HL-60/S4 (cell line): ENCODE data around the gene SETX.

Experiments
- in situ Hi-C: fragments of 300-500 bp; cut with MboI; formaldehyde crosslinking; loops from 2 replicates; pipeline ENCODE4 v1.14.3; 2022; ENCODE audit warnings: low sequenced_read_pairs

The SETX gene

DNA sequence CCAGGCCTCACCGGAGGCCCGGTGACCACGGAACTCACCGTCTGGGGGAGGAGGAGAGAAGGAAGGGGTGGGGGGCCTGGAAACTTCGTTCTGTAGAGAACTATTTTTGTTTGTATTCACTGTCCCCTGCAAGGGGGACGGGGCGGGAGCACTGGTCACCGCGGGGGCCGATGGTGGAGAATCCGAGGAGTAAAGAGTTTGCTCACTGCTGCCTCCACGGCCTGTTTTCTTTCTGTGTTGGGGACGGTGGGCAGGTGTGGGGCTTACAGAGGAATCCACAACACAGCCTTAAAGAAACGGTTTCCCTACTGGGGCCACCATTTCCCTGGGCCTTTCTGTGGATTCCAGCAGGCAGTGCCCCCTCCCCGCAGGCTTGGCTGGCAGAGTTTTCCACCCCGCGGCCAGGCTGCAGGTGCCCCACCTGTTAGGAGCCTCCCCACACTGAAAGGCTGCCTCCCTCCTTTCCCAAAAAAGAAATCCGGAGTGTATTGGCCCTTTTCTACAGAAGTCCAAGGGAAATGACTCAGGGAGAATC lies 112.1 kb downstream of the SETX start:
- in situ Hi-C loops: no loop called here

DNA sequence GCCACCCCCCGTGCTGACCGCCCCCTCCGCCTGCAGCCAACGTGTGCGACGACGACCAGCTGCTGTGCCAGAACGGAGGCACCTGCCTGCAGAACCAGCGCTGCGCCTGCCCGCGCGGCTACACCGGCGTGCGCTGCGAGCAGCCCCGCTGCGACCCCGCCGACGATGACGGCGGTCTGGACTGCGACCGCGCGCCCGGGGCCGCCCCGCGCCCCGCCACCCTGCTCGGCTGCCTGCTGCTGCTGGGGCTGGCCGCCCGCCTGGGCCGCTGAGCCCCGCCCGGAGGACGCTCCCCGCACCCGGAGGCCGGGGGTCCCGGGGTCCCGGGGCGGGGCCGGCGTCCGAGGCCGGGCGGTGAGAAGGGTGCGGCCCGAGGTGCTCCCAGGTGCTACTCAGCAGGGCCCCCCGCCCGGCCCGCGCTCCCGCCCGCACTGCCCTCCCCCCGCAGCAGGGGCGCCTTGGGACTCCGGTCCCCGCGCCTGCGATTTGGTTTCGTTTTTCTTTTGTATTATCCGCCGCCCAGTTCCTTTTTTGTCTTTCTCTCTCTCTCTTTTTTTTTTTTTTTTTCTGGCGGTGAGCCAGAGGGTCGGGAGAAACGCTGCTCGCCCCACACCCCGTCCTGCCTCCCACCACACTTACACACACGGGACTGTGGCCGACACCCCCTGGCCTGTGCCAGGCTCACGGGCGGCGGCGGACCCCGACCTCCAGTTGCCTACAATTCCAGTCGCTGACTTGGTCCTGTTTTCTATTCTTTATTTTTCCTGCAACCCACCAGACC lies 112.8 kb downstream of the SETX start:
- in situ Hi-C loops: no loop called here

DNA sequence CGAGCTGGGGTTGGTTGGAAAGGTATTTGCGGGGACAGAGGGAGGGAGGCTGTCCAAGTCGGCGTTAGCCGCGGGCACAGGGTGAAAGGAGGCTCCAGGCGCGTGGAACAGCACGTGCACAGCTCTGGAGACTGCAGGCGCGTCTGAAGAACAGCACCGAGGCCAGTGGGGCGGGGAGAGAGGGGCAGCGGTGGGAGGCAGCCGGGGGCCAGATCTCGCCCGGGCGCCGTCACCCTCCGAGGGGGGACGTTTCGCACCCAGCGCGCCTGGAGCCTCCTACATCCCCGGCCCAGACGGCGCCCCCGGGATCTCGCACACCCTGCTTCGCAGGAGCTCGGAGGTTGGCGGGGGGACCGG lies 113.3 kb downstream of the SETX start:
- in situ Hi-C loops: no loop called here

DNA sequence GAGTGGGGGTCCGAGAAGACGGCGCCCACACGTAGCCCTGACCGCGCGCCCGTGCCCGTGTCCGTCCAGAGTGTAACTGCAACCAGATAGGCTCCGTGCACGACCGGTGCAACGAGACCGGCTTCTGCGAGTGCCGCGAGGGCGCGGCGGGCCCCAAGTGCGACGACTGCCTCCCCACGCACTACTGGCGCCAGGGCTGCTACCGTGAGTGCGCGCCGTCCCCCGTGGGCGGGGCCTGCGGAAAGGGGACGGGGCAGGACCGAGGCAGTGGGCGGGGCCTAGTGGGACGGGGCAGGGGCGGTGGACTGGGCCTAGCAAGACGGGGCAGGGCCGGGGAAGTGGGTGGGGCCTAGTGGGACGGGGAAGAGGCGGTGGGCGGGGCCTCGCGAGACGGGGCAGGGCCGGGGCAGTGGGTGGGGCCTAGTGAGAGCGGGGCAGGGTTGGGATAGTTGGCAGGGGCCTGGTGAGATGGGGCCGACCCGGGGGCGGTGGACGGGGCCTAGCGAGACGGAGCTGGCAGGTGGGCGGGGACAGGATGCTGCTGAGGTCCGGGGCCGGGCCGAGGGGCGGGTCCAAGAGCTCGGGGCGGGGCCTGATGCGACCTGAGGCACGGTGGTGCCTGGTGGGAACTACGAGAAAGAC lies 113.8 kb downstream of the SETX start:
- in situ Hi-C loops: no loop called here

DNA sequence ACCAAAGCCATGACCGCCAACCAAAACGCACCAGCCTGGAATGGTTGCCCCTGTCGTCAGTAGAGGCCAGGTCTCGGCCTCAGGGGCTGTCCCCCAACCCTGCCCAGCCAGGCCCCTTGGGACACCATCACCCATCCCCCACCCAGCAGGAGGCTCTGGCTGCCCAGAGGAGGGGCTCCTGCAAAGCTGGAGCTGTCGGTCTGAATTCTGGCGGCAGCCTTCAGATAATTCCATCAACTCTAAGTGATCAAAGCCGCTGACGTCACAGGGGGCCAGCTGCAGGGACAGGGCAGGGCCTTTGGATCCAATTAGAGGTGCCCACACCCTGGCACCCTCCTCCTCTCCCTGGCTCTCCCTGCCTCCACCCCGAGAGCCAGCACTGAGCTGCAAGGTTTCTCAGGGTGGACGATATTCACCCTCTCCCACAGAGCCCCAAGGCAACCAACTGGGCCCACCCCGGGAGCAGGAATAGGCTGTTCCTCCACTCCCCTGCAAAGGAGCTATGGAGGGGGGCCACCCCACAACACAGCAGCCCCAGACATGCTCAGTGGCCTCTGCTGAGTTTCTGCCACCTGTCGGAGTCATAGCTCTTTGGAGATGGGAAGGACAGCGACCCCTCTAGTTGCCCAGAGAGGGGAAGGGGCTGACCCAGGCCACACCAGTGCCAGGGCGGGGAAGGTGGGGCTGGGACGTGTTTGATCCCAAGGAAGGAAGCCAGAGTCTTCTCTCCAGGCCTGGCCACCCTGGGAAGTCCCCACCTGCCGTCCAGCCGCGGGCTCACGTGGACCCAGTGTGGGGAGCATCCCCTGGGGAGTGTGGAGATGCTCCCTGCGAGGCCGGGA lies 114.6 kb downstream of the SETX start:
- in situ Hi-C loops: no loop called here

DNA sequence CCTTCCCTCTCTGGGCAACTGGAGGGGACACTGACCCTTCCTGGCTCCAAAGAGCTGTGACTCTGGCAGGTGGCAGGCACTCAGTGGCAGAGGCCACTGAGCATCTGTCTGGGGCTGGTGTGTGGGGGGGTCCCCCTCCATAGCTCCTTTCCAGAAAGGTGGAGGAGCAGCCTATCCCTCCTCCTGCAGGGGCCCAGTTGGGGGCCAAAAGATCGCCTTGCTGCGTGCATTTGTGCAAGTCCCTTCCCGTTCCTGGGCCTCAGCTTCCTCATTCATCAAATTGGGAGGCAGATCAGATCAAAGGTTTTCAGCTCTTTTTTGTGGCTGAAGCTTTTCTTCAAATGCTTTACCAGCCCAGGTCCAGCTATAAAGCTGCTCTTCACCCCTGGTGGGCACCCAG lies 115.3 kb downstream of the SETX start:
- in situ Hi-C loops: no loop called here

DNA sequence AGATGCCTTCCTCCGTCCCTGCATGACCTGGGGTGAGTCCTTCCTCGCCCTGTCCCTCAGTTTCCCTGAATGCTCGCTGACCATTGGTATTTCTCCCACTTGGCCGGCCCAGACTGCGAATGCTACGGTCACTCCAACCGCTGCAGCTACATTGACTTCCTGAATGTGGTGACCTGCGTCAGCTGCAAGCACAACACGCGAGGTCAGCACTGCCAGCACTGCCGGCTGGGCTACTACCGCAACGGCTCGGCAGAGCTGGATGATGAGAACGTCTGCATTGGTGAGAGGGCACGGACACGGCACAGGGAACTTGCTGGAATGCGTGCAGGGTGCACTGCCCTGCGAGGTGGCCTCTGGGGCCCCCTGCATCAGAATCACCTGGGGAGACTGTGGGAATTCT lies 115.8 kb downstream of the SETX start:
- in situ Hi-C loops: no loop called here

DNA sequence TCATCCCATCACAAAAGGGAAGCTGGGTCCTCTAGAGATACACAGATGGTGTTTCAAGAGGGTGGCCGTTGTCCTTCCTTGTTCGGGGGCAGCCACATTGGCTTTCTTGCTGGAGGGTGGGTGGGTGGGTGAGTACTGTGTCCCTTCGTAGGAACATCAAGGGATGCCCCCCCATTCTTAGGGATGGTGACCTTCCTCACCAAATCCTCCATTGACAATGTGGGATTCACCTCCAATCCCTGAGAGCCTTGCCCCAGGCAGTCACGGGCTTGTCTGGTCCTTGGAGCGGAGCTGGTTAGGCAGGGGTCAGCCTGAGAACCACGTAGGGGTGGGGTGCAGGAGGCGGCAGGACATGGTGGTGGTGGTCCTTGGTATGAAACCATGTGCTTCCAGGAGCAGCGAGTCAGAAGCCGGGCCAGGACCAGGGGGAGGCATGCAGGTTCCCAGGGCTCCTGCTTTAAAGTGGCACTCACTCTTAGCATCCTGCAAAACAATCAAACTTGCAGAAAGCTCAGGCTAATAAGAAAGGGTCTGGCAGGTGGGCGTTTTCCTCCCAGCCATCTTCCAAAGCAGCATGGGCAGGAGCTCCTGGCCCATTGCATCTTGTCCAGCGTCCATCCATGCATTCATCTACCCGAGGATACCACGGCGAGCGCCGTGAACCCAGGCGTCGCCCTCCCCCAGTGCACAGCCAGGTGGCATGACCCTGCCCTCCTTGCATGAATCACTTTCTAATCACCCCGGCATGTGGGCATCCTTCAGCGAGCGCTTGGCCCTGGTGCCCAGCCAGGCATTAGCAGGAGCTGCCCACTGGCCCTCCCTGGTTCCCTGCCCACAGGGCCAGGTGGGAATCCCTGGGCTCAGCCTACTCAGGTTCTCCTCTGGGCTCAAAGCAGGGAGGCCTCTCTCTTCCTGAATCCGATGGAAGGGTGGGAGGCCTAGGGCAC lies 116.5 kb downstream of the SETX start:
- in situ Hi-C loops: no loop called here

DNA sequence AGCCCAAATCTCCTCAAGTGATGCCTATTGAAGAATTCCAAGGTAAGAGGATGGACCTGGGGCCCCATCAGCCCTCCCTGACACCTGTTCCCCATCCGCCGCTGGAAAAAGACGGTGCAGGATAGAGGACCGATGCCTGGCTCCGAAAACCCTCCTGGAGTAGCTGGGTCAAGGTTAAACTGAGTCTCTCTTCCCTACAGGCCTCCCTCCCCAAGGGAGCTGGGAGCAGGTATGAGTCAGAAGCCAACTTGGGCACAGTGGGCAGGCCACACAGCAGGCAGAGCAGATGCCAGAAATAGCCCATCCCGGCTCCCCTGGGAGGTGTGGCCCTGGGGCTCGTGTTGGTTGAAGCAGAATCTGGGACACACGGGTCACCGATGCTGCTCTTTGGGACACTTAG lies 117.3 kb downstream of the SETX start:
- in situ Hi-C loops: no loop called here

DNA sequence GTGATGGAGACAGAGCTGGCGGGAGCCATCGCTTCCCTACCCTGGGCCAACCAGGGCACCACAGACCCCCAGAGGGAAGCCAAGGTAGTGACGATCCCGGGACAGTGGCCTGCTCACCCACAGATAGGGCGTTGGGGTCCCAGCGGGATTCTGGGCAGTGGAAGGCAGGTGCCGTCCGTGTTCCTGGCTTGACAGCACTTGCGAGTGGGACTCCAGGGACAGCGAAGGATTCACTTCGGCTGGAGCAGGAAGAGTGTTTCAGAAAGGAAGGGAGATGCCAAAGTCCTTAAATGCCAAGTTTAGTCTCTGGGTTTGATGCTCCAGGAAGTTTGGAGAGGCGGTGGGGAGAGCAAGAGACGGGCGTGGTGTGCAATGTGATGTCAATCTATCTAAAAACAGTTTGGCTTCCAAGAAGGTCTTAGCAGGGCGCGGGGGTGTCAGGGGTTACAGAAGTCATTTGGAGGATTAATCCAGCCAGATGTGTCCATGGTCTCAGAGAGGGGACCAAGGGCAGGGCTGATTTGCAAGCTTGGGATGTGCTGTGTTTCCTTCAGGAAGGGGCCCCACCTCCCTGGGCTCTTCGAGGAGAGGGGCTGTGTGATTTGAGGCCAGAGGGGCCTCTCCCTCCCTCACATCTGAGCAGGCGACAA lies 118.0 kb downstream of the SETX start:
- in situ Hi-C loops: no loop called here

DNA sequence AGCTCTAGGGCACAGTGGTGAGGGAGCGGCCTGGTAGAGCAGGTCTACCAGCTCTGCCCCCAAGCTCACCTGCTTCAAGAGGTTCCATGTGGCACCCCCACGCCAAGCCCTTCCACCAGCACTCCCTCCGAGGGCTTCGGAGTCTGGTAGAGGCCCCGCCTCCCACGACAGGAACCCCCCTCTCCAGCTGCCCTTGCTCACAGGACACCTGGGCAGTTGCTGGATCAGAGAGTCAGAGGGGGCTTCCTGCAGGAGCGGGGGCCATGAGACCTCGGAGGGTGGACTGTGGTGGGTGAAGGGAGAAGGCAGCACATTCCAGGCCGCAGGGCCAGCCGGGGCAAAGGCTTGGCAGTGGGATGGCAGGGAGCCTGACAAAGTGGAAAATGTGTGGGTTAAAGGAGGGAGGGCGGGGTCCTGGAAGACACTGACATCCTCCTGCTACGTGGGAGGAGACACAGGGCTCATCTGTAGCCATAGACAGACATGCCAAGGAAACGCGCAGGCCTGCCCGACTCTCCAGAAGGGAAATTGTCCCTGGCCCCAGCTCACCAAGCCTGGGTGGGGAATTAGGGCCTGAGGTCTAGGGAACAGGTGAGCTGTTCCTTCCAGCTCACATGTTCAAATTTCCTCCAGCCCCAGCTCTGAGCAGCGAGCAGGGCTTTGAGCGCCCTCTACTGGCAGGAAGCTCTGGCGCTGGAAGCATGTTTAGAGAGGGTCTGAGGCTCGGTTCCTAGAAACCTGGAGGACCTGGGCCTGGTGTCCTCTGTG lies 118.7 kb downstream of the SETX start:
- in situ Hi-C loops: no loop called here

DNA sequence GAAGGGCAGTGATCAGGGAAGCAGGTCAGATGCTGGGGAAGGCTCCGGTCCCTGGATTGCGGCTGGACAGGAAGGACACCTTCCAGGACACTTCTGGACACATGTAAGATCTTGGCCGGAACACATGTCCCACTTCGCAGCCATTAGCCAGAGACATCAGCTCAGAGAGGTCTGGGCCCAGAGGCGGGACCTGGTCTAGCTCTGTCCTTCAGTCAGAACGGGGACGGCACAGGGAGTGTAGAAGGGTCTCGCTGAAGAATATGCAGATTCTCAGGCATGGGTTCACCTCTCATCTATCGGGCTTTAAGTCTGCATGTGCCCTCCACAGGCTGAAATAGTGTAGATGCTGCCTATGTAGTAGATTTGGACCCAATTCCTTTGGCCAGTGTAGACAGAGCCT lies 119.7 kb downstream of the SETX start:
- in situ Hi-C loops: no loop called here

DNA sequence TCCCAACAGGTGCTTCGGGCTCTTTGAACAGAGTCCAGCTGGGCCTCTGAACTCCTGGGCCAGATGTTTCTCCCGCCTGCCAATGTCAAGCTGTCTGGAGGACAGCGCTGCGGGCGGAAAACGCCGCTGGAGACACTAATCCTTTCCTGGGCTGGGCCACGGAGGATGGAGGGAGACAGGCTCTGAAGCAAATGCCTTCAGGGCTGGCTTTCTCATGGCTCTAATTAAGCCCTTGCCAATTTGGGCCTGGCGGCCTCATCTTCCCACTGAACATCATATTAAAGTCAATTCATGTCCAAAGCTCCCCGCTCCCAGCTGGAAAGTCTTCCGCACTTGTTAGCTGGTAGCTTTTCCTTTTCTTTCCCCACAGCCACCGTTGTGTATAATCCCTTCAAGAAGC lies 120.3 kb downstream of the SETX start:
- in situ Hi-C loops: no loop called here

DNA sequence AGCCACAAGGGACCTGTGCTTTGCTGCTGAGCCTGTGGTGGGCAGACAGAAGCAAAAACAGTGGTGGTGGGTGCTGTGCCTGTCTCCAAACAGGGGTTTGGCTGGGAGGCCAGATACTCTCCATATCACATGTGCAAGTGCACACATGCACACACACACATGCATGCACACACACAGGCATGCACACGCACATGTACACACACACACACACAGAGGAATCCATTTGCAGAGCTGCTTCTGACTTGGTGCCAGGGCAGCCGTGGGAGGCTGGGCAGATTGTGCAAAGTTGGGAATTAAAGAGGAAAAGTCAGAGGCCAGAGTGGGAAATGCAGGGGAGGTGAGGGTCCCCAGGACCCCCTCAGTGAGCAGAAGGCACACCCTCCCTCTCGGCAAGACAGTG lies 121.6 kb downstream of the SETX start:
- in situ Hi-C loops: no loop called here

DNA sequence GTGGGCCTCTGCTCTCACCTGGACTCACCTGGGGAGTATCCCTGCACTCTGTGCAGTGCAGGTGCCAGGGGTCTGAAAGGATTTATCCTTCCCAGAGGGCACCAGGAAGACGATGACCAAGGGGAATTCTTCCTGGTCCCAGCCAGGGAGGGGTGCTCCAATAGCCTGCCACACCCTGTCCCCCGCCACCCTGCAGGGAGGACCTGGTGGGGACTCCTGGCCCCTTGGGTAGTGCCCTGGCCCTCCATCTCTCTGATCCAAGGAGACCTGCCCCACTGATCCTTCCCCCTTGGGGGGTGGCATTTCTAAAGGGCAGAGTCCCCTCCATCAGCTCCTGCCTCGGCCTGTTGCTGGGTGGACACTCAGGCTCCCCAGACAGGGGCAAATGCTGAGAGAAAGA lies 122.3 kb downstream of the SETX start:
- in situ Hi-C loops: no loop called here

DNA sequence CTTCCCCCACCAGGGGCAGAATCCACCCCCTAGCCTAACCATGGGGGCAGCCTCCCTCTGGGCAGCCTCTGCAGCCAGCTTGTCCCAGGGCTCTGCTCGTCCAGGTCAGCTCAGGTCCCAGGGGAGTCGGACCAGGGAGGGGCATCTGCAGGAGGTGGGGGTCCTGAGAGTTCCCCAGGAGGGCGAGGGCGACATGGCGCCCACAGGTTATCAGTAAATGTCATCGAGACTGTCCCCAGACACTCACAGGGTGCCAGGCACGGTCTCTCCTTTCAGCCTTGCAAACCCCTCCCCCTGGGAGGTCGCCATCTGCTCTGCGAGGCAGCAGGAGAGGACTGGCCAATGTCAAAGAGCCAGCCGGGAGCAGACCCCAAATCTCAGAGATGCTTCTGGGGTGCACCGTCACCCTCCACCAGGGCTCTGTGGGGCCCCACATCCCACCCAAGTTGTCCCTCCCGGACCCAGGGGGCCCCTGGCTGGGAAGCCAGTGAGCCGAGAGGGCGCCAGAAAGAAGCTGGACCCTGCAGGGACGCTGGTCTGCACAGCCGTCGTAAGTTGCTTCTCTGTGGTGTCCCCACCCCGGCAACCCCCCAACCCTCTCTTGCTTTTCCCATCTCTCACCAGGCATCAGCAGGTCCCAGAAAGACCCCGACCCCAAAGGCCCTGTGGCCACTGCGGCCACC lies 123.6 kb downstream of the SETX start:
- in situ Hi-C loops: no loop called here

DNA sequence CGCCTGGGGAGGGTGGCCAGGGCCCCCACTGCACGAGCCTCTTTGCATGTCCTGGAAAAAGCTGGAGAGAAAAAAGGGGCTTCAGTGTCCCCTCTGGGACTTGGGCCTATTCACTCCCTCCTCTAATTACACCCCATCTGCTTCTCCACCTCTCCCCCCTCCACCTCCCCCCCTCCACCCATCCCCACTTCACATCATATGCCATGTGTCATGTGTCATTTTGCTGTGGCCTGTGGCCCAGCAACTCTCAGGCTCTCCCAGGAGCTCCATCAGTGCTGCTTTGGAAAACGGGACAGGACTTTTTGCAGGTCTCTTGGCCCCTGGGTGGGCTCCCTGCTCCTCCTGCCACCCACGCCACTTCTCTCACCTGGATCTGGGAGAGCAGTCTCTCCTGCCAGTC lies 124.2 kb downstream of the SETX start:
- in situ Hi-C loops: no loop called here

DNA sequence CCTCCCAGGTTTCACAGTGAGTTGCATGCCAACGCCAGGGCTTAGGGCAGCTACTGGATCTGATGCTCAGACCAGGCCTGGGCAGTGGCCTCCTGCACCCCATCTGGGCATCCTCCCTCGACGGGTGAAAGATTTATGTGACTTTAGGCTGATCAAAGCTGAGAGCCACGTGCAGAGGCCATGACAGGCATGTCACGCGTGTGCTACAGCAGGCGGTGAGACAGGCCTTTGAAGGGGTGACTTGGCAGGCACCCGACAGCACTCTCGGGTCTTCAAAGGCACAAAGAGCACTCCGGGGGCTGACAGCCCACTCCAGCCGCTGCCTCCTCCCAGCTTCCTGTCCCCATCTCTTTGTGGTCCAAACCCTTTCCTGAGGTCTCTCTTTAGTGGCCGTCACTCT lies 126.7 kb downstream of the SETX start:
- in situ Hi-C loops: no loop called here
